Endothelial cell of umbilical vein (primary cell): Measurements from ENCODE around the gene SPAG17. TPM values are rescaled to one million over a fixed set of nuclear protein-coding genes. Genes with fewer than 3 reads are reported as not detected.

Experiments used
- BruUV-seq: library from RNA; stranded (reverse); fragments of 400-500 nt; replicated peaks from 2 replicates; lab custom pipeline; 2021; lab: Mats Ljungman, UMichigan
- CTCF ChIA-PET: fragments of 300-600, 350-600 bp; sonication (Branson Sonifier 250); formaldehyde crosslinking; loops from one replicate; lab custom pipeline; 2021; ENCODE audit warnings: antibody characterized with exemption, inconsistent platforms; lab: Charles Lee
- POLR2A ChIA-PET: fragments of 300-600, 350-600 bp; sonication (Branson Sonifier 250); formaldehyde crosslinking; loops from one replicate; lab custom pipeline; 2021; ENCODE audit warnings: antibody characterized with exemption, inconsistent platforms; lab: Charles Lee
- DNase-seq: peaks from one replicate; pipeline ENCODE4 v3.0.0-alpha.2; 2011; ENCODE audit warnings: low read depth, low spot score
- FAIRE-seq: peaks from 2 replicates; lab custom pipeline; 2011; peaks lifted over from hg19 to GRCh38; lab: Jason Lieb, UNC
- H2AFZ ChIP-seq: 2 replicates; pipeline ENCODE4 v1.6.0; 2012; ENCODE audit warnings: low read depth, low read length, control low read depth, inconsistent platforms
- H3K27ac ChIP-seq: 2 replicates; pipeline ENCODE4 v1.5.1; 2011; ENCODE audit warnings: low read depth, mild to moderate bottlenecking, control low read depth, low read length, moderate library complexity; ENCODE audit not compliant: insufficient read depth
- H3K27me3 ChIP-seq, 2 experiments: 2 replicates each; pipeline versions ENCODE4 v1.6.0 to v1.6.1; 2011; ENCODE audit warnings: low read length in 2 of 2, mixed read lengths in 1 of 2; ENCODE audit not compliant: control insufficient read depth in 2 of 2, insufficient read depth in 2 of 2
- H3K36me3 ChIP-seq, 2 experiments: 2 replicates in 1 of 2; 3 replicates in 1 of 2; pipeline ENCODE4 v1.5.1; 2011; ENCODE audit warnings: low read length in 2 of 2, mild to moderate bottlenecking in 1 of 2, moderate library complexity in 1 of 2; ENCODE audit not compliant: control insufficient read depth in 2 of 2, insufficient read depth in 2 of 2; ENCODE audit errors: extremely low read depth in 1 of 2
- H3K4me1 ChIP-seq: 3 replicates; pipeline ENCODE4 v1.5.1; 2011; ENCODE audit warnings: mild to moderate bottlenecking, low read length; ENCODE audit not compliant: control insufficient read depth, insufficient read depth; ENCODE audit errors: extremely low read depth
- H3K4me2 ChIP-seq: 2 replicates; pipeline ENCODE4 v1.6.1; 2011; ENCODE audit warnings: low read length, control low read depth, mixed read lengths; ENCODE audit not compliant: insufficient read depth
- H3K4me3 ChIP-seq, 3 experiments: fragments of 200-600 bp in 1 of 3; sonication (generic), shearing (Covaris generic) in 1 of 3; replicated peaks in 1 of 3; 2 replicates each; pipeline ENCODE4 v1.5.1; 2011 to 2016; ENCODE audit warnings: control low read depth in 3 of 3, low read length in 3 of 3, mild to moderate bottlenecking in 2 of 3, inconsistent platforms in 1 of 3, low read depth in 1 of 3, moderate library complexity in 1 of 3; ENCODE audit not compliant: insufficient read depth in 1 of 3
- H3K79me2 ChIP-seq: 2 replicates; pipeline ENCODE4 v1.6.0; 2012; ENCODE audit warnings: low read length, inconsistent platforms; ENCODE audit not compliant: control insufficient read depth, insufficient read depth
- H3K9ac ChIP-seq: replicated peaks from 2 replicates; pipeline ENCODE3; 2011; ENCODE audit warnings: low read length, control low read depth; ENCODE audit not compliant: insufficient read depth; ENCODE audit errors: extremely low read depth
- H3K9me1 ChIP-seq: replicated peaks from 3 replicates; pipeline ENCODE4 v1.6.0; 2011; ENCODE audit warnings: mild to moderate bottlenecking, low read length; ENCODE audit not compliant: control insufficient read depth, insufficient read depth; ENCODE audit errors: extremely low read depth
- H3K9me3 ChIP-seq: replicated peaks from 2 replicates; pipeline ENCODE4 v1.5.1; 2012; ENCODE audit warnings: low read length, inconsistent platforms; ENCODE audit not compliant: control insufficient read depth, insufficient read depth
- H4K20me1 ChIP-seq: replicated peaks from 2 replicates; pipeline ENCODE3; 2011; ENCODE audit warnings: mild to moderate bottlenecking, low read length; ENCODE audit not compliant: control insufficient read depth, insufficient read depth; ENCODE audit errors: extremely low read depth
- CTCF ChIP-seq, 2 donors: IDR thresholded peaks; 1 replicate in 1 of 2; 2 replicates in 1 of 2; pipeline ENCODE4 v1.5.1; 2011; ENCODE audit warnings: low read length in 2 of 2, mild to moderate bottlenecking in 2 of 2, moderate library complexity in 2 of 2, control low read depth in 1 of 2, inconsistent platforms in 1 of 2, low read depth in 1 of 2; ENCODE audit not compliant: insufficient read depth in 1 of 2; ENCODE audit errors: extremely low read depth in 1 of 2
- EZH2 ChIP-seq: IDR thresholded peaks from 2 replicates; pipeline ENCODE4 v1.6.1; 2012; ENCODE audit warnings: borderline replicate concordance, low read depth, mild to moderate bottlenecking, moderate library complexity, low read length, inconsistent platforms; ENCODE audit not compliant: severe bottlenecking
- FOS ChIP-seq: IDR thresholded peaks from 2 replicates; pipeline ENCODE4 v1.6.1; 2011; ENCODE audit warnings: mild to moderate bottlenecking, low read length, moderate library complexity, borderline replicate concordance; ENCODE audit not compliant: insufficient read depth
- GATA2 ChIP-seq: IDR thresholded peaks from 2 replicates; pipeline ENCODE4 v1.7.0; 2011; ENCODE audit warnings: low read depth, mild to moderate bottlenecking, moderate library complexity, mixed read lengths, low read length; ENCODE audit not compliant: insufficient read length, insufficient read depth
- JUN ChIP-seq: IDR thresholded peaks from 2 replicates; pipeline ENCODE4 v1.6.1; 2011; ENCODE audit warnings: borderline replicate concordance, low read depth; ENCODE audit not compliant: insufficient read length, insufficient read depth
- MAX ChIP-seq: IDR thresholded peaks from 2 replicates; pipeline ENCODE4 v1.6.1; 2011; ENCODE audit not compliant: insufficient read depth, insufficient read length
- MYC ChIP-seq: IDR thresholded peaks from one replicate; pipeline ENCODE4 v1.6.1; 2011; ENCODE audit warnings: mild to moderate bottlenecking, low read depth, low read length
- POLR2A ChIP-seq: IDR thresholded peaks from 2 replicates; pipeline ENCODE4 v1.6.1; 2012; ENCODE audit warnings: low read depth, mild to moderate bottlenecking, control low read depth, low read length
- POLR2AphosphoS5 ChIP-seq: IDR thresholded peaks from 2 replicates; pipeline ENCODE4 v1.6.1; 2012; ENCODE audit warnings: low read depth, mild to moderate bottlenecking, control low read depth, low read length, moderate library complexity; ENCODE audit not compliant: insufficient read depth
- dilution Hi-C: fragments of 300-500 bp; cut with MboI; formaldehyde crosslinking; loops from one replicate; pipeline ENCODE4 v1.15.0; 2019; ENCODE audit warnings: low sequenced_read_pairs; ENCODE audit not compliant: extremely low pct_ligation_motif_present
- intact Hi-C: fragments of 100-400 bp; cut with micrococcal nuclease; formaldehyde crosslinking; loops from one replicate; pipeline ENCODE4 v1.10.0; 2022
- polyA plus RNA-seq, 4 experiments: library from polyadenylated mRNA; depleted of rRNA in 3 of 4; stranded (reverse) in 3 of 4; unstranded in 1 of 4; fragments of >200 nt; gene quantifications; 2 replicates each; pipeline versions ENCODE4 v1.2.1 to v1.2.3, GENCODE V29; 2011 to 2012; ENCODE audit warnings: missing spikeins in 1 of 4
- total RNA-seq: library from RNA; stranded (reverse); gene quantifications from 2 replicates; pipeline ENCODE4 v1.2.3, GENCODE V29; 2021

The SPAG17 gene
- total and polyA plus RNA-seq, 2 donors (not counting 3 experiments of a cell fraction or from before 2014, with no cell fraction given), result not detected

- Histone ChIP-seq H3K27me3 (no peaks in the 10 kb centered on the region), H4K20me1 (no peaks in the 10 kb centered on the region), H3K79me2 (no peaks in the 10 kb centered on the region), H3K36me3 (no peaks in the 10 kb centered on the region), H3K4me3 (no peak overlapping the region), H3K4me1 (no peaks in the 10 kb centered on the region), H2AFZ (no peak overlapping the region), H3K9me1 (no peaks in the 10 kb centered on the region), H3K4me2 (no peak overlapping the region), H3K27ac (no peak overlapping the region), H3K9ac (no peak overlapping the region), H3K9me3 (no peaks in the 10 kb centered on the region)
- FAIRE-seq, result no peak
- CTCF ChIA-PET, result no interaction called here
- TF ChIP-seq JUN (no peak), POLR2A (no peak), EZH2 (no peak), POLR2AphosphoS5 (no peak), MYC (no peak), GATA2 (no peak), MAX (no peak), FOS (no peak), CTCF (IDR thresholded peaks at IDR 0.05; ENCODE audit: extremely low read depth in 1 of 2, insufficient read depth in 1 of 2, low read depth in 1 of 2, low read length in 2 of 2) (no peak)
- DNase-seq, result no peak
- POLR2A ChIA-PET, result no interaction called here
- dilution Hi-C loops (no loop called here), intact Hi-C loops (no loop called here)
- BruUV-seq, result no TSS peak
Measured at GRCh38 chr1:118093017-118093416, 92.0 kb downstream of the SPAG17 start.
